Keratinocyte (primary cell): ENCODE data around the gene PSMD12. TPM values are rescaled to one million over a fixed set of nuclear protein-coding genes. Genes with fewer than 3 reads are reported as not detected.

Experiments used
- DNase-seq: peaks from one replicate; pipeline ENCODE4 v3.0.0-alpha.2; 2011; ENCODE audit warnings: low read depth, missing footprints, low spot score
- FAIRE-seq: peaks from 2 replicates; lab custom pipeline; 2011; peaks lifted over from hg19 to GRCh38; lab: Jason Lieb, UNC
- H2AFZ ChIP-seq: 2 replicates; pipeline ENCODE4 v1.6.0; 2012; ENCODE audit warnings: low read length, control low read depth, inconsistent platforms; ENCODE audit not compliant: control insufficient read depth
- H3K27ac ChIP-seq: 2 replicates; pipeline ENCODE4 v1.5.1; 2011; ENCODE audit warnings: low read length; ENCODE audit not compliant: control insufficient read depth, insufficient read depth
- H3K27me3 ChIP-seq: 3 replicates; pipeline ENCODE4 v1.6.0; 2011; ENCODE audit warnings: low read length; ENCODE audit not compliant: control insufficient read depth, insufficient read depth; ENCODE audit errors: extremely low read depth
- H3K36me3 ChIP-seq, 2 experiments: 2 replicates in 1 of 2; 3 replicates in 1 of 2; pipeline ENCODE4 v1.5.1; 2011; ENCODE audit warnings: low read length in 2 of 2, mild to moderate bottlenecking in 1 of 2; ENCODE audit not compliant: control insufficient read depth in 2 of 2, insufficient read depth in 2 of 2; ENCODE audit errors: extremely low read depth in 1 of 2
- H3K4me1 ChIP-seq: 3 replicates; pipeline ENCODE4 v1.5.1; 2011; ENCODE audit warnings: low read length; ENCODE audit not compliant: control insufficient read depth, insufficient read depth; ENCODE audit errors: extremely low read depth
- H3K4me2 ChIP-seq: 3 replicates; pipeline ENCODE4 v1.6.0; 2011; ENCODE audit warnings: low read depth, low read length; ENCODE audit not compliant: control insufficient read depth, insufficient read depth; ENCODE audit errors: extremely low read depth
- H3K4me3 ChIP-seq, 3 experiments: fragments of 200-600 bp in 1 of 3; sonication (generic) in 1 of 3; 2 replicates in 2 of 3; 3 replicates in 1 of 3; pipeline ENCODE4 v1.5.1; 2011 to 2016; ENCODE audit warnings: low read length in 3 of 3, mild to moderate bottlenecking in 3 of 3, control low read depth in 2 of 3, inconsistent platforms in 1 of 3, low read depth in 1 of 3, mixed read lengths in 1 of 3, mixed run types in 1 of 3, moderate library complexity in 1 of 3; ENCODE audit not compliant: control insufficient read depth in 2 of 3, insufficient read depth in 2 of 3; ENCODE audit errors: extremely low read depth in 1 of 3
- H3K79me2 ChIP-seq: 2 replicates; pipeline ENCODE4 v1.6.0; 2012; ENCODE audit warnings: low read length; ENCODE audit not compliant: control insufficient read depth, insufficient read depth
- H3K9ac ChIP-seq: 3 replicates; pipeline ENCODE4 v1.6.0; 2011; ENCODE audit warnings: low read length; ENCODE audit not compliant: control insufficient read depth, insufficient read depth; ENCODE audit errors: extremely low read depth
- H3K9me1 ChIP-seq: 3 replicates; pipeline ENCODE4 v1.6.0; 2011; ENCODE audit warnings: low read length; ENCODE audit not compliant: control insufficient read depth, insufficient read depth; ENCODE audit errors: extremely low read depth
- H3K9me3 ChIP-seq: 2 replicates; pipeline ENCODE4 v1.5.1; 2012; ENCODE audit warnings: low read depth, low read length; ENCODE audit not compliant: control insufficient read depth
- H4K20me1 ChIP-seq: 3 replicates; pipeline ENCODE4 v1.6.0; 2011; ENCODE audit warnings: low read length; ENCODE audit not compliant: control insufficient read depth, insufficient read depth; ENCODE audit errors: extremely low read depth
- EZH2 ChIP-seq: IDR thresholded peaks from one replicate; pipeline ENCODE4 v1.6.1; 2012; ENCODE audit warnings: inconsistent platforms, mild to moderate bottlenecking, low read length, moderate library complexity
- dilution Hi-C: fragments of 300-500 bp; cut with MboI; formaldehyde crosslinking; loops from one replicate; pipeline ENCODE4 v1.7.0; 2020; ENCODE audit warnings: low sequenced_read_pairs; ENCODE audit not compliant: extremely low pct_ligation_motif_present
- polyA plus RNA-seq, 5 experiments: library from polyadenylated mRNA; depleted of rRNA in 3 of 5; stranded (reverse) in 3 of 5; stranded (forward) in 1 of 5; unstranded in 1 of 5; fragments of >200 nt; gene quantifications; 1 replicate in 1 of 5; 2 replicates in 3 of 5; 3 replicates in 1 of 5; pipeline versions ENCODE4 v1.2.1 to v1.2.3, GENCODE V29; 2011 to 2012; ENCODE audit warnings: missing spikeins in 2 of 5, low read depth in 1 of 5, low replicate concordance in 1 of 5
- small RNA-seq, 3 experiments: library from RNA; depleted of rRNA; stranded (forward); fragments of <200 nt; gene quantifications; one replicate each; pipeline ENCODE3, GENCODE V24; 2012; ENCODE audit warnings: low read depth in 3 of 3, low replicate concordance in 1 of 3; ENCODE audit not compliant: insufficient read length in 3 of 3
- TF ChIP-seq, protein P1 (sequence below), 3 experiments: IDR thresholded peaks in 1 of 3; conservative IDR thresholded peaks in 1 of 3; optimal IDR thresholded peaks in 1 of 3; 2 replicates in 2 of 3; 3 replicates in 1 of 3; pipeline versions ENCODE3 to v1.5.1; 2011; ENCODE audit warnings: low read length in 3 of 3, mild to moderate bottlenecking in 3 of 3, moderate library complexity in 2 of 3, control low read depth in 1 of 3, inconsistent platforms in 1 of 3; ENCODE audit not compliant: insufficient read depth in 2 of 3; ENCODE audit errors: extremely low read depth in 1 of 3

The PSMD12 gene
- polyA plus RNA-seq, 1 donor (not counting 4 experiments of a cell fraction or from before 2014, with no cell fraction given): 68.4 TPM

DNA sequence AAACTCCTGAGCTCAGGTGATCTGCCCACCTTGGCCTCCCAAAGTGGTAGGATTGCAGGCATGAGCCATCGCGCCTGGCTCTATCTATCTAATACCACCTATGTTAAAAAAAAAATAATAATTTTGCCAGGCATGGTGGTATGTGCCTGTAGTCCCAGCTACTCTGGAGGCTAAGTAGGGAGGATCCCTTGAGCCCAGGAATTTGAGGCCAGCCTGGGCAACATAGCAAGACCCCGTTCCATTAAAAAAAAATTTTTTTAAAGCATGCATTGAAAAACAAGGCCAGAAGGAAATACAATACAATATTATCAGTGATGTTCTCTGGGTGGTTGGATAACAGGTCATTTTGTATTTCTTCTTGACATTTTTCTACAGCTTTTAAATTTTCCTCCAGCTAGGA is 76.1 kb downstream of the PSMD12 start:
- Histone ChIP-seq H3K9me1 (no peaks in the 10 kb centered on the region), H3K36me3 (no peaks in the 10 kb centered on the region), H3K4me3 (no peak overlapping the region), H3K27ac (no peak overlapping the region), H3K79me2 (no peaks in the 10 kb centered on the region), H4K20me1 (no peaks in the 10 kb centered on the region), H3K9ac (no peak overlapping the region), H3K9me3 (no peaks in the 10 kb centered on the region), H3K27me3 (no peaks in the 10 kb centered on the region), H2AFZ (no peak overlapping the region), H3K4me1 (no peaks in the 10 kb centered on the region), H3K4me2 (no peak overlapping the region)
- no peak for TF ChIP-seq EZH2
- FAIRE-seq: no peak
- dilution Hi-C loops: no loop called here
- no peak for DNase-seq

DNA sequence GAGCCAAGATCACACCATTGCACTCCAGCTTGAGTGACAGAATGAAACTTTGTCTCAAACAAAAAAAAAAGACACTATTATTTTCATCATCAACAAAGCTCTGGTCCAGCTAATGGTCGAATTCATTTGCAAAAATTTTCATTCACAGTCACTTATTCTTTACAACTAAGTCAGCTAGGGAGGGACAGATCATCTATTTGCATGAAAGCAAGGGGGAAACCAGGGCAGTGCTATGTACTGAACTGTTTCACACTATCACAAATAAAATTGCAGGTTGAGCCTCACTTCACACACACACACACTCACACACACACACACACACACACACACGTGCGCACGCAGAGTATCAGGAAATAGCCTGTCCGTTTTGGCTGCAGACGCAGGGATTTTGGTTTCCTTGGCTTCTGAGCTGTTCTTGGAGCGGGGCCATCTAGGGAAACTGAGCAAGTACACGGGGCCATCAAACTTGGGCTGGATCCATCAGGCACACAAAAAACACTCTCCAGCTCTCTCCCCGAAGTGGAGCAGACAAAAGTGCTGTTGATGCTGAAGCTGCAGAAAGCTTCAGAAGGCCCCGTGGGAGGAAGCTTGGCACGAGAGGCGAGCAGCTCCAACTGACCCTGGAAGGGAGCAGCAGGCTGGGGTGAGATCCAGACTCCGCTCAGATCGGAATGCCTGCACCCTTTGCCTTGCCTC is 77.0 kb downstream of the PSMD12 start:
- Histone ChIP-seq H3K4me3 (no peak overlapping the region), H3K4me2 (no peak overlapping the region), H3K27ac (no peak overlapping the region), H3K4me1 (no peaks in the 10 kb centered on the region), H4K20me1 (no peaks in the 10 kb centered on the region), H3K9ac (no peak overlapping the region), H3K27me3 (no peaks in the 10 kb centered on the region), H3K9me1 (no peaks in the 10 kb centered on the region), H3K36me3 (no peaks in the 10 kb centered on the region), H2AFZ (no peak overlapping the region), H3K9me3 (no peaks in the 10 kb centered on the region), H3K79me2 (no peaks in the 10 kb centered on the region)
- no peak for FAIRE-seq
- dilution Hi-C loops: no loop called here
- no peak for DNase-seq
- TF ChIP-seq, protein P1, sequence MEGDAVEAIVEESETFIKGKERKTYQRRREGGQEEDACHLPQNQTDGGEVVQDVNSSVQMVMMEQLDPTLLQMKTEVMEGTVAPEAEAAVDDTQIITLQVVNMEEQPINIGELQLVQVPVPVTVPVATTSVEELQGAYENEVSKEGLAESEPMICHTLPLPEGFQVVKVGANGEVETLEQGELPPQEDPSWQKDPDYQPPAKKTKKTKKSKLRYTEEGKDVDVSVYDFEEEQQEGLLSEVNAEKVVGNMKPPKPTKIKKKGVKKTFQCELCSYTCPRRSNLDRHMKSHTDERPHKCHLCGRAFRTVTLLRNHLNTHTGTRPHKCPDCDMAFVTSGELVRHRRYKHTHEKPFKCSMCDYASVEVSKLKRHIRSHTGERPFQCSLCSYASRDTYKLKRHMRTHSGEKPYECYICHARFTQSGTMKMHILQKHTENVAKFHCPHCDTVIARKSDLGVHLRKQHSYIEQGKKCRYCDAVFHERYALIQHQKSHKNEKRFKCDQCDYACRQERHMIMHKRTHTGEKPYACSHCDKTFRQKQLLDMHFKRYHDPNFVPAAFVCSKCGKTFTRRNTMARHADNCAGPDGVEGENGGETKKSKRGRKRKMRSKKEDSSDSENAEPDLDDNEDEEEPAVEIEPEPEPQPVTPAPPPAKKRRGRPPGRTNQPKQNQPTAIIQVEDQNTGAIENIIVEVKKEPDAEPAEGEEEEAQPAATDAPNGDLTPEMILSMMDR (optimal IDR thresholded peaks at IDR 0.05 in 1 of 3, IDR thresholded peaks at IDR 0.05 in 1 of 3, conservative IDR thresholded peaks at IDR 0.05 in 1 of 3; ENCODE audit: extremely low read depth in 1 of 3, insufficient read depth in 2 of 3, low read length in 3 of 3): no peak
- TF ChIP-seq EZH2: no peak

Small RNAs within 50 kb of the gene (small RNA-seq; reads per million reads assigned to genes)
- gene RF00019: 0 reads per million in 3 experiments

Other genes starting within 250 kb of the PSMD12 start
- gene HELZ, start 121.4 kb downstream of the PSMD12 start, polyA plus RNA-seq: 11.7 to 18.2 TPM (median 13.5 TPM) in 3 replicates
- 14.7 to 25.4 TPM (median 24.8 TPM) in 3 replicates for gene PITPNC1, start 10.7 kb upstream of the PSMD12 start, polyA plus RNA-seq